Testis (tissue), 2 donors: ENCODE data around the gene TIAM2.

ENCODE experiments used
- CTCF ChIP-seq, 3 experiments: fragments of 450-650 bp in 2 of 3; fragments of 200-600 bp in 1 of 3; sonication (generic) in 1 of 3; IDR thresholded peaks; one replicate each; pipeline ENCODE4 v1.5.1; 2016 to 2019; ENCODE audit warnings: antibody characterized with exemption in 3 of 3, mild to moderate bottlenecking in 2 of 3, moderate library complexity in 1 of 3
- POLR2A ChIP-seq: fragments of 450-650 bp; IDR thresholded peaks from one replicate; pipeline ENCODE4 v1.6.1; 2017; ENCODE audit warnings: antibody characterized with exemption, mild to moderate bottlenecking, moderate library complexity

GRCh38 chr6:154974485-154975149, 20.5 kb upstream of the TIAM2 start:
- TF ChIP-seq CTCF (IDR thresholded peaks at IDR 0.05) (no peak), POLR2A (no peak)
